ENCODE measurements around the gene GARNL3. TPM values are rescaled to one million over a fixed set of nuclear protein-coding genes. Genes with fewer than 3 reads are reported as not detected.

The GARNL3 gene
- total and polyA plus RNA-seq, 2 donors from 2014 or later: 2.6 to 10.2 TPM

DNA sequence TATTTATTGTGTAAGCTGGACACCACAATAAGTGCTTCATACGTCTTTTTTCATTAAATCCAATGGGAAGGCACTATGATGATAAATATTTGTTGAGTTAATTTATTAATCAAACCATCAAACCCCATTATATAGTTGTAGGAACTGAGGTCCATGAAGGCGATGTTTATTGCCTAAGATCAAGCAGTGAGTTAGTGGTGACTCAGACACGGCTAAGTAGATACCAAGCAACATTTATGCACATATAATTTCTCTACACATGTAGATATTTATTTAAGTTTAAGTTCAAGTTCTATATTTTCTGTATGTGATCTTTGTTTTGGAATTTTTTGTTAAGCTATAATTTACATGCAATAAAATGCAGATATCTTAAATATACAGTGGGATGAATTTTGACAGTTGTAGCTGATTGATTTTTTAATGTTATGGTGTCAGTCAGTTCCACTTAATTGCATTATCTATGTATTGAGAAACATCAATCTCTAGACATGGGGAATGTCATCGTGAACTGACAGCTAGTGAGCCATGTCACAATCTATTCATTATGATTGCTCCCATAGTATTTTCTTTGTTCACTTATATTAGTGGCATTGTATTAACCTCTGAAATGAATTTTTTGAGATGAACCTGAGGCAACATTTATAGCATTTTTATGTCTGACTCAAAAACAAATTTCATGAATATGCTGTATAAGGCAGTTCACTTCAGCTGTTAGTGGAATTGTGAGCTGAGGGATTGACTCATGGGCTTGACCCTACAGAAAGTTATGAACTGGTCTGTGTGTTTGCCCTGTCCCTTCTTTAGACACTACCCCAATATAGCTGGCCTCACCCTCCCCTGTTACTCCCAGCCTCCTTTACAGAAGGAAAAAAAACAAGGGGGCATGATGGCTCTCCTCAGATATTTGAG, 11.9 kb upstream of the GARNL3 start:
- H3K9me3 ChIP-seq (ENCODE audit: control insufficient read depth in 2 of 3, insufficient read depth in 1 of 3, low read length in 3 of 3): no peaks in the 10 kb centered on the region
- TF ChIP-seq, protein P1, sequence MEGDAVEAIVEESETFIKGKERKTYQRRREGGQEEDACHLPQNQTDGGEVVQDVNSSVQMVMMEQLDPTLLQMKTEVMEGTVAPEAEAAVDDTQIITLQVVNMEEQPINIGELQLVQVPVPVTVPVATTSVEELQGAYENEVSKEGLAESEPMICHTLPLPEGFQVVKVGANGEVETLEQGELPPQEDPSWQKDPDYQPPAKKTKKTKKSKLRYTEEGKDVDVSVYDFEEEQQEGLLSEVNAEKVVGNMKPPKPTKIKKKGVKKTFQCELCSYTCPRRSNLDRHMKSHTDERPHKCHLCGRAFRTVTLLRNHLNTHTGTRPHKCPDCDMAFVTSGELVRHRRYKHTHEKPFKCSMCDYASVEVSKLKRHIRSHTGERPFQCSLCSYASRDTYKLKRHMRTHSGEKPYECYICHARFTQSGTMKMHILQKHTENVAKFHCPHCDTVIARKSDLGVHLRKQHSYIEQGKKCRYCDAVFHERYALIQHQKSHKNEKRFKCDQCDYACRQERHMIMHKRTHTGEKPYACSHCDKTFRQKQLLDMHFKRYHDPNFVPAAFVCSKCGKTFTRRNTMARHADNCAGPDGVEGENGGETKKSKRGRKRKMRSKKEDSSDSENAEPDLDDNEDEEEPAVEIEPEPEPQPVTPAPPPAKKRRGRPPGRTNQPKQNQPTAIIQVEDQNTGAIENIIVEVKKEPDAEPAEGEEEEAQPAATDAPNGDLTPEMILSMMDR (IDR thresholded peaks at IDR 0.05; ENCODE audit: borderline replicate concordance, extremely low read depth, insufficient read depth): no peak
- H3K4me3 ChIP-seq (ENCODE audit: low read length in 3 of 3): no peak overlapping the region
- H3K36me3 ChIP-seq (ENCODE audit: control insufficient read depth in 2 of 3, insufficient read depth in 3 of 3, low read length in 3 of 3): no peaks in the 10 kb centered on the region
- H3K27ac ChIP-seq (ENCODE audit: low read depth in 2 of 2, low read length in 2 of 2): no peak overlapping the region
- no peaks in the 10 kb centered on the region for H3K4me1 ChIP-seq (ENCODE audit: control insufficient read depth in 2 of 3, insufficient read depth in 2 of 3, low read depth in 1 of 3, low read length in 3 of 3)
- FAIRE-seq (no peak), DNase-seq (no peak)
- no peak overlapping the region for H3K9ac ChIP-seq (ENCODE audit: low read length in 3 of 3)
- intact Hi-C loops (cut with DNase I): no loop called here
- no peaks in the 10 kb centered on the region for H3K27me3 ChIP-seq (ENCODE audit: control insufficient read depth, insufficient read depth, low read length)

DNA sequence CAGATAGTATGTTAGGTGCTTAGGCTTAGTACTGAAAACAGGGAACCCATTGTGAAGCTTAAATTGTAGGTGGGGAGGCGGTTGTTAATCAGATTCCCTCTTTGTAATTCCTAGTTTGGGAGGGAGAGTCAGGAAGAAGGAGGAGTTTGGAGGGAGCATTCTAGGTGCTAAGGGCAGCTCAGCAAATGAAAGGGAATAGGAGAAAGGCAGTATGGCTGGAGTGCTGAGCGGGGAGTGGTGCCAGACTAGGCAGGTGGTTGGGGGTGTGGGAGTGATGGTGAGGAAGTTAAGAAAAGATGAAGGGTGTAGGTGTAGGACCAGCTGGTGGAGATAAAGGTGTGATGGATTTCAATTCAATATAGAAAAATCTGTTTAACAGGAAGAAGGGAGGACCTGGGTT, 11.1 kb upstream of the GARNL3 start:
- Histone ChIP-seq H3K9me3 (ENCODE audit: control insufficient read depth in 2 of 3, insufficient read depth in 1 of 3, low read length in 3 of 3) (no peaks in the 10 kb centered on the region), H3K36me3 (ENCODE audit: control insufficient read depth in 2 of 3, insufficient read depth in 3 of 3, low read length in 3 of 3) (no peaks in the 10 kb centered on the region), H3K4me1 (ENCODE audit: control insufficient read depth in 2 of 3, insufficient read depth in 2 of 3, low read depth in 1 of 3, low read length in 3 of 3) (no peaks in the 10 kb centered on the region), H3K27ac (ENCODE audit: low read depth in 2 of 2, low read length in 2 of 2) (no peak overlapping the region), H3K9ac (ENCODE audit: low read length in 3 of 3) (no peak overlapping the region), H3K27me3 (ENCODE audit: control insufficient read depth, insufficient read depth, low read length) (no peaks in the 10 kb centered on the region), H3K4me3 (ENCODE audit: low read length in 3 of 3) (no peak overlapping the region)
- no peak for FAIRE-seq
- TF ChIP-seq, protein P1 (IDR thresholded peaks at IDR 0.05; ENCODE audit: borderline replicate concordance, extremely low read depth, insufficient read depth): no peak
- no peak for DNase-seq
- intact Hi-C loops (cut with DNase I): no loop called here

DNA sequence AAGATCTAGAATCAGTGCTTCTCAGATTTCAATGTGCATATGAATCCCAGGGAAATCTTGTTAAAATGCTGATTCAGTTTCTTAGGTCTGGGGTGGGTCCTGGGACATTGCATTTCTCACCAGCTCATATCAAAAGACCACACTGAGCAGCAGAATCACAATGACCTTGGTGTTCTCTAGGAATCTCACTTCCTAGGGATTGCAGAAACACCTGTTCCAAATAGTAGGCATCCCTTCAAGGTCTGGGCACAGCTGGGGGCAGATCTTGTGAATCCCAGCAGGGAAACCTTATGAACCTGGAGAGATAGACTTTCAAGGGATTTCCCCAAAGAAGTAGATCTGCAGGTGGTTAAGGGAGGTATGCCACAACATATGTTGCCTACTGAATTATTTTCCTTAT, 8.9 kb upstream of the GARNL3 start:
- no peaks in the 10 kb centered on the region for H3K9me3 ChIP-seq (ENCODE audit: control insufficient read depth in 2 of 3, insufficient read depth in 1 of 3, low read length in 3 of 3)
- H3K27ac ChIP-seq (ENCODE audit: low read depth in 2 of 2, low read length in 2 of 2): no peak overlapping the region
- H3K4me3 ChIP-seq (ENCODE audit: low read length in 3 of 3): no peak overlapping the region
- no peaks in the 10 kb centered on the region for H3K4me1 ChIP-seq (ENCODE audit: control insufficient read depth in 2 of 3, insufficient read depth in 2 of 3, low read depth in 1 of 3, low read length in 3 of 3)
- TF ChIP-seq, protein P1 (IDR thresholded peaks at IDR 0.05; ENCODE audit: borderline replicate concordance, extremely low read depth, insufficient read depth): no peak
- intact Hi-C loops (cut with DNase I): no loop called here
- no peak overlapping the region for H3K9ac ChIP-seq (ENCODE audit: low read length in 3 of 3)
- H3K36me3 ChIP-seq (ENCODE audit: control insufficient read depth in 2 of 3, insufficient read depth in 3 of 3, low read length in 3 of 3): no peaks in the 10 kb centered on the region
- DNase-seq (no peak), FAIRE-seq (no peak)
- H3K27me3 ChIP-seq (ENCODE audit: control insufficient read depth, insufficient read depth, low read length): no peaks in the 10 kb centered on the region
